HCT116 (cell line): ENCODE measurements around the gene PSRC1. TPM values are rescaled to one million over a fixed set of nuclear protein-coding genes. Genes with fewer than 3 reads are reported as not detected.

Source experiments
- ATAC-seq: fragments of 200-7000 bp; cut with Tn5 transposase; 2 replicates; pipeline ENCODE4 v1.9.1; 2020; ENCODE audit warnings: mild to moderate bottlenecking, moderate library complexity
- BruUV-seq: library from RNA; stranded (reverse); fragments of 400-500 nt; replicated peaks from 2 replicates; lab custom pipeline; 2021; lab: Mats Ljungman, UMichigan
- CTCF ChIA-PET: fragments of 300-600 bp; sonication (Branson Sonifier 250); formaldehyde crosslinking; loops from one replicate; lab custom pipeline; 2021; ENCODE audit warnings: antibody characterized with exemption; lab: Charles Lee
- POLR2A ChIA-PET: fragments of 300-600, 350-600 bp; sonication (Branson Sonifier 250); formaldehyde crosslinking; loops from one replicate; lab custom pipeline; 2021; ENCODE audit warnings: antibody characterized with exemption; lab: Charles Lee
- RAD21 ChIA-PET, 2 experiments: fragments of 300-600 bp; sonication (Branson Sonifier 250); formaldehyde crosslinking; loops; one replicate each; lab custom pipeline; 2023; ENCODE audit warnings: low total read pairs in 2 of 2; ENCODE audit not compliant: uncharacterized antibody in 2 of 2, unreplicated experiment in 2 of 2, low non-redundant PET in 1 of 2; lab: Charles Lee
- DNase-seq: peaks from one replicate; pipeline ENCODE4 v3.0.0-alpha.2; 2010; ENCODE audit warnings: low read depth, low spot score
- H2AFZ ChIP-seq: fragments of 200-600 bp; shearing (Covaris generic), sonication (generic); 2 replicates; pipeline ENCODE4 v1.6.1; 2017; ENCODE audit warnings: low read depth, mixed run types, mixed read lengths, antibody characterized with exemption, low read length; ENCODE audit not compliant: poor library complexity, severe bottlenecking
- H3K27ac ChIP-seq: 2 replicates; pipeline ENCODE4 v1.5.1; 2012; ENCODE audit warnings: low read depth, low read length
- H3K27me3 ChIP-seq: fragments of 200-600 bp; sonication (generic); 2 replicates; pipeline ENCODE4 v1.6.1; 2016; ENCODE audit warnings: mixed run types, low read length, mixed read lengths; ENCODE audit not compliant: insufficient read depth
- H3K36me3 ChIP-seq, 2 experiments: fragments of 200-500 bp in 1 of 2; fragments of 200-600 bp in 1 of 2; sonication (Bioruptor generic) in 1 of 2; sonication (generic) in 1 of 2; 2 replicates each; pipeline versions ENCODE4 v1.5.1 to v1.6.1; 2014 to 2016; ENCODE audit warnings: low read length in 2 of 2, inconsistent platforms in 1 of 2, mixed read lengths in 1 of 2, mixed run types in 1 of 2; ENCODE audit not compliant: insufficient read depth in 2 of 2, control insufficient read depth in 1 of 2
- H3K4me1 ChIP-seq, 2 experiments: fragments of 200-600 bp in 1 of 2; sonication (generic) in 1 of 2; 2 replicates each; pipeline versions ENCODE4 v1.5.1 to v1.6.1; 2012 to 2017; ENCODE audit warnings: low read length in 2 of 2, inconsistent platforms in 1 of 2, mild to moderate bottlenecking in 1 of 2, mixed read lengths in 1 of 2, mixed run types in 1 of 2, moderate library complexity in 1 of 2; ENCODE audit not compliant: insufficient read depth in 2 of 2, control insufficient read depth in 1 of 2
- H3K4me2 ChIP-seq: fragments of 200-600 bp; sonication (generic); 2 replicates; pipeline ENCODE4 v1.6.1; 2017; ENCODE audit warnings: mixed run types, low read length, mixed read lengths
- H3K4me3 ChIP-seq, 2 experiments: fragments of 200-600 bp in 1 of 2; sonication (generic) in 1 of 2; replicated peaks in 1 of 2; 2 replicates each; pipeline ENCODE4 v1.5.1; 2011 to 2016; ENCODE audit warnings: low read length in 2 of 2, control low read depth in 1 of 2, low read depth in 1 of 2, mild to moderate bottlenecking in 1 of 2, mixed read lengths in 1 of 2, mixed run types in 1 of 2
- H3K79me2 ChIP-seq: fragments of 200-600 bp; sonication (generic); 2 replicates; pipeline ENCODE4 v1.6.1; 2017; ENCODE audit warnings: mild to moderate bottlenecking, mixed run types, low read length, moderate library complexity, mixed read lengths; ENCODE audit not compliant: insufficient read depth
- H3K9ac ChIP-seq: fragments of 200-600 bp; sonication (generic); 2 replicates; pipeline ENCODE4 v1.6.1; 2016; ENCODE audit warnings: low read length, mixed read lengths
- H3K9me2 ChIP-seq: fragments of 200-600 bp; sonication (generic), shearing (Covaris generic); 2 replicates; pipeline ENCODE4 v1.6.1; 2017; ENCODE audit warnings: mixed run types, mild to moderate bottlenecking, moderate library complexity; ENCODE audit not compliant: insufficient read depth
- H3K9me3 ChIP-seq, 2 experiments: fragments of 200-500 bp in 1 of 2; fragments of 200-600 bp in 1 of 2; sonication (Bioruptor generic) in 1 of 2; sonication (generic) in 1 of 2; 2 replicates each; pipeline ENCODE4 v1.6.1; 2014 to 2017; ENCODE audit warnings: low read length in 2 of 2, mixed read lengths in 2 of 2, inconsistent platforms in 1 of 2, low read depth in 1 of 2, mild to moderate bottlenecking in 1 of 2, mixed run types in 1 of 2, moderate library complexity in 1 of 2; ENCODE audit not compliant: control insufficient read depth in 1 of 2, insufficient read depth in 1 of 2
- H4K20me1 ChIP-seq: fragments of 200-600 bp; sonication (generic), shearing (Covaris generic); 2 replicates; pipeline ENCODE4 v1.6.1; 2017; ENCODE audit warnings: mixed run types, mild to moderate bottlenecking, moderate library complexity; ENCODE audit not compliant: insufficient read depth
- CEBPB ChIP-seq: IDR thresholded peaks from 2 replicates; pipeline ENCODE4 v1.6.1; 2012; ENCODE audit warnings: low read depth
- EGR1 ChIP-seq: IDR thresholded peaks from 2 replicates; pipeline ENCODE4 v1.6.1; 2012; ENCODE audit warnings: low read depth
- ELF1 ChIP-seq: IDR thresholded peaks from 2 replicates; pipeline ENCODE4 v1.6.1; 2012; ENCODE audit warnings: low read depth, borderline replicate concordance
- EZH2 ChIP-seq: fragments of 200-600 bp; sonication (generic); IDR thresholded peaks from 2 replicates; pipeline ENCODE4 v1.6.1; 2017; ENCODE audit warnings: antibody characterized with exemption, mixed run types
- JUND ChIP-seq: IDR thresholded peaks from 2 replicates; pipeline ENCODE4 v1.6.1; 2012
- MAX ChIP-seq: IDR thresholded peaks from 2 replicates; pipeline ENCODE4 v1.6.1; 2012
- POLR2A ChIP-seq: IDR thresholded peaks from 2 replicates; pipeline ENCODE4 v1.7.0; 2011; ENCODE audit warnings: borderline replicate concordance; ENCODE audit not compliant: insufficient read depth, insufficient read length; ENCODE audit errors: extremely low read depth
- POLR2AphosphoS5 ChIP-seq: IDR thresholded peaks from 2 replicates; pipeline ENCODE4 v1.6.1; 2011; ENCODE audit warnings: mild to moderate bottlenecking, low read depth, low read length, moderate library complexity
- RAD21 ChIP-seq: IDR thresholded peaks from 2 replicates; pipeline ENCODE4 v1.6.1; 2012; ENCODE audit warnings: low read depth, mild to moderate bottlenecking
- TCF7L2 ChIP-seq: IDR thresholded peaks from 2 replicates; pipeline ENCODE4 v1.7.0; 2011; ENCODE audit warnings: borderline replicate concordance, inconsistent platforms; ENCODE audit not compliant: insufficient read depth, insufficient read length; ENCODE audit errors: extremely low read depth
- YY1 ChIP-seq: IDR thresholded peaks from 2 replicates; pipeline ENCODE4 v1.6.1; 2011; ENCODE audit warnings: low read length, low read depth, moderate library complexity, mild to moderate bottlenecking; ENCODE audit not compliant: insufficient replicate concordance; ENCODE audit errors: extremely low read depth
- ZFX ChIP-seq: fragments of 450-650 bp; IDR thresholded peaks from 2 replicates; pipeline ENCODE4 v1.6.1; 2017
- intact Hi-C: fragments of 100-400 bp; cut with micrococcal nuclease; formaldehyde crosslinking; loops from 2 replicates; pipeline ENCODE4 v1.10.0; 2022
- total RNA-seq: library from RNA; stranded (reverse); gene quantifications from one replicate; pipeline ENCODE4 v1.2.1, GENCODE V29; 2021; ENCODE audit not compliant: unreplicated experiment
- TF ChIP-seq, protein P1 (sequence below): IDR thresholded peaks from 2 replicates; pipeline ENCODE4 v1.6.1; 2012; ENCODE audit warnings: low read depth

The PSRC1 gene
- total RNA-seq, 1 experiment from 2014 or later, result 44.8 TPM

- no peak overlapping the region for H3K4me3 ChIP-seq
- CTCF ChIA-PET, result no interaction called here
- no peak for DNase-seq
- ATAC-seq, result no peak
- no peaks in the 10 kb centered on the region for H3K9me2 ChIP-seq
- H2AFZ ChIP-seq, result no peak overlapping the region
- no peak overlapping the region for H3K27ac ChIP-seq
- 0 out of 4 replicates have a peak, but pooled peaks cover 0 to 3% of the 10 kb centered on the region in 2 experiments for H3K4me1 ChIP-seq
- no peaks in the 10 kb centered on the region for H4K20me1 ChIP-seq
- H3K79me2 ChIP-seq, result no peaks in the 10 kb centered on the region
- H3K27me3 ChIP-seq, result no peaks in the 10 kb centered on the region
- no TSS peak for BruUV-seq
- no peaks in the 10 kb centered on the region for H3K36me3 ChIP-seq
- H3K9me3 ChIP-seq, result no peaks in the 10 kb centered on the region
- intact Hi-C loops, result no loop called here
- no peak overlapping the region for H3K4me2 ChIP-seq
- no peak overlapping the region for H3K9ac ChIP-seq
- RAD21 ChIA-PET, result no interaction called here
- TF ChIP-seq POLR2AphosphoS5, result no peak
- TF ChIP-seq RAD21, result no peak
- TF ChIP-seq POLR2A, result no peak
- TF ChIP-seq MAX, result no peak
- no peak for TF ChIP-seq EZH2
- TF ChIP-seq YY1, result no peak
- TF ChIP-seq EGR1, result no peak
- TF ChIP-seq JUND, result no peak
- TF ChIP-seq ZFX, result no peak
- TF ChIP-seq TCF7L2, result no peak
- TF ChIP-seq, protein P1, sequence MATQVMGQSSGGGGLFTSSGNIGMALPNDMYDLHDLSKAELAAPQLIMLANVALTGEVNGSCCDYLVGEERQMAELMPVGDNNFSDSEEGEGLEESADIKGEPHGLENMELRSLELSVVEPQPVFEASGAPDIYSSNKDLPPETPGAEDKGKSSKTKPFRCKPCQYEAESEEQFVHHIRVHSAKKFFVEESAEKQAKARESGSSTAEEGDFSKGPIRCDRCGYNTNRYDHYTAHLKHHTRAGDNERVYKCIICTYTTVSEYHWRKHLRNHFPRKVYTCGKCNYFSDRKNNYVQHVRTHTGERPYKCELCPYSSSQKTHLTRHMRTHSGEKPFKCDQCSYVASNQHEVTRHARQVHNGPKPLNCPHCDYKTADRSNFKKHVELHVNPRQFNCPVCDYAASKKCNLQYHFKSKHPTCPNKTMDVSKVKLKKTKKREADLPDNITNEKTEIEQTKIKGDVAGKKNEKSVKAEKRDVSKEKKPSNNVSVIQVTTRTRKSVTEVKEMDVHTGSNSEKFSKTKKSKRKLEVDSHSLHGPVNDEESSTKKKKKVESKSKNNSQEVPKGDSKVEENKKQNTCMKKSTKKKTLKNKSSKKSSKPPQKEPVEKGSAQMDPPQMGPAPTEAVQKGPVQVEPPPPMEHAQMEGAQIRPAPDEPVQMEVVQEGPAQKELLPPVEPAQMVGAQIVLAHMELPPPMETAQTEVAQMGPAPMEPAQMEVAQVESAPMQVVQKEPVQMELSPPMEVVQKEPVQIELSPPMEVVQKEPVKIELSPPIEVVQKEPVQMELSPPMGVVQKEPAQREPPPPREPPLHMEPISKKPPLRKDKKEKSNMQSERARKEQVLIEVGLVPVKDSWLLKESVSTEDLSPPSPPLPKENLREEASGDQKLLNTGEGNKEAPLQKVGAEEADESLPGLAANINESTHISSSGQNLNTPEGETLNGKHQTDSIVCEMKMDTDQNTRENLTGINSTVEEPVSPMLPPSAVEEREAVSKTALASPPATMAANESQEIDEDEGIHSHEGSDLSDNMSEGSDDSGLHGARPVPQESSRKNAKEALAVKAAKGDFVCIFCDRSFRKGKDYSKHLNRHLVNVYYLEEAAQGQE, result no peak
- TF ChIP-seq CEBPB, result no peak
- TF ChIP-seq ELF1, result no peak
- POLR2A ChIA-PET, result no interaction called here
Observed at GRCh38 chr1:109309347-109309746, 26.4 kb upstream of the PSRC1 start.
